Bronchial epithelial cell (primary cell): ENCODE measurements around the gene TMED6. TPM values are rescaled to one million over a fixed set of nuclear protein-coding genes. Genes with fewer than 3 reads are reported as not detected.
"Not testable (repeated sequence)": the region's sequence is repeated elsewhere in the genome, so short reads cannot be mapped to it uniquely, and the experiment has no call there.

ENCODE experiments used
- DNase-seq: peaks from one replicate; pipeline ENCODE4 v3.0.0-alpha.2; 2010; ENCODE audit warnings: low read depth
- FAIRE-seq: peaks from 2 replicates; lab custom pipeline; 2011; peaks lifted over from hg19 to GRCh38; lab: Jason Lieb, UNC
- H3K27me3 ChIP-seq: 2 replicates; pipeline ENCODE4 v1.5.1; 2011; ENCODE audit warnings: low read length; ENCODE audit not compliant: control insufficient read depth, insufficient read depth
- H3K36me3 ChIP-seq: 2 replicates; pipeline ENCODE4 v1.5.1; 2011; ENCODE audit warnings: low read length; ENCODE audit not compliant: control insufficient read depth, insufficient read depth
- H3K4me3 ChIP-seq: 2 replicates; pipeline ENCODE4 v1.5.1; 2011; ENCODE audit warnings: mild to moderate bottlenecking, low read depth, low read length, control low read depth
- CTCF ChIP-seq: IDR thresholded peaks from 2 replicates; pipeline ENCODE4 v1.5.1; 2011; ENCODE audit warnings: mild to moderate bottlenecking, moderate library complexity, low read length, control low read depth, inconsistent platforms; ENCODE audit not compliant: insufficient read depth, severe bottlenecking
- total RNA-seq: library from RNA; depleted of rRNA; stranded (reverse); fragments of >200 nt; gene quantifications from 2 replicates; pipeline ENCODE4 v1.2.1, GENCODE V29; 2014

The TMED6 gene
- total RNA-seq, 1 donor from 2014 or later: not detected

GRCh38 chr16:69302301-69302700, 49.3 kb downstream of the TMED6 start:
- H3K4me3 ChIP-seq: no peak overlapping the region
- H3K36me3 ChIP-seq: peaks cover 5% of the 10 kb centered on the region
- H3K27me3 ChIP-seq: no peaks in the 10 kb centered on the region
- DNase-seq (no peak), FAIRE-seq (no peak)
- TF ChIP-seq CTCF: no peak

GRCh38 chr16:69301861-69302260, 49.7 kb downstream of the TMED6 start:
- H3K36me3 ChIP-seq: peaks cover 5% of the 10 kb centered on the region

GRCh38 chr16:69301187-69301586, 50.4 kb downstream of the TMED6 start:
- TF ChIP-seq CTCF: no peak
- DNase-seq: no peak
- Histone ChIP-seq H3K4me3 (no peak overlapping the region), H3K36me3 (peaks cover 5% of the 10 kb centered on the region), H3K27me3 (no peaks in the 10 kb centered on the region)
- no peak for FAIRE-seq

More at GRCh38 chr16:69301861-69302260, 49.7 kb downstream of the TMED6 start:
- DNase-seq: no peak
- no peak for TF ChIP-seq CTCF
- Histone ChIP-seq H3K27me3 (no peaks in the 10 kb centered on the region), H3K4me3 (no peak overlapping the region)
- FAIRE-seq: no peak

- Histone ChIP-seq H3K36me3 (peaks cover 4% of the 10 kb centered on the region), H3K4me3 (no peak overlapping the region), H3K27me3 (no peaks in the 10 kb centered on the region)
- DNase-seq: no peak
- TF ChIP-seq CTCF: no peak
- no peak for FAIRE-seq
Measured at GRCh38 chr16:69298261-69298660, 53.3 kb downstream of the TMED6 start.

GRCh38 chr16:69296771-69297170, 54.8 kb downstream of the TMED6 start:
- H3K4me3 ChIP-seq, DNase-seq, H3K36me3 ChIP-seq, H3K27me3 ChIP-seq, FAIRE-seq: not testable (repeated sequence)

- no peak for TF ChIP-seq CTCF
- FAIRE-seq (peak; percentile 75), DNase-seq (peak; percentile 79)
- H3K4me3 ChIP-seq: no peak overlapping the region
- H3K36me3 ChIP-seq: no peaks in the 10 kb centered on the region
- no peaks in the 10 kb centered on the region for H3K27me3 ChIP-seq
Measured at GRCh38 chr16:69294051-69294450, 57.5 kb downstream of the TMED6 start.
